Colonic mucosa (tissue), 4 donors: Measurements from ENCODE around the gene TRIM65. TPM values are rescaled to one million over a fixed set of nuclear protein-coding genes. Genes with fewer than 3 reads are reported as not detected.

Experiments
- DNase-seq: peaks from one replicate; pipeline ENCODE4 v3.0.0-alpha.2; 2020
- H3K27ac ChIP-seq: fragments of 200-600 bp; one replicate; pipeline ENCODE4 v1.8.0; 2021
- H3K27me3 ChIP-seq: fragments of 200-600 bp; one replicate; pipeline ENCODE4 v1.8.0; 2021
- H3K36me3 ChIP-seq: fragments of 200-600 bp; one replicate; pipeline ENCODE4 v1.8.0; 2021
- H3K4me1 ChIP-seq: fragments of 200-600 bp; one replicate; pipeline ENCODE4 v1.8.0; 2021; ENCODE audit warnings: mild to moderate bottlenecking
- H3K4me3 ChIP-seq: fragments of 200-600 bp; one replicate; pipeline ENCODE4 v1.8.0; 2021
- H3K9ac ChIP-seq, 2 donors: one replicate each; pipeline ENCODE4 v1.7.0; 2013; ENCODE audit warnings: control low read depth in 2 of 2, low read depth in 2 of 2, low read length in 2 of 2
- H3K9me3 ChIP-seq: fragments of 200-600 bp; one replicate; pipeline ENCODE4 v1.8.0; 2021
- CTCF ChIP-seq: fragments of 200-600 bp; IDR thresholded peaks from one replicate; pipeline ENCODE4 v1.8.0; 2022; ENCODE audit warnings: antibody characterized with exemption, mild to moderate bottlenecking
- intact Hi-C: fragments of 100-400 bp; cut with DNase I; formaldehyde crosslinking; loops from one replicate; pipeline ENCODE4 v1.14.1; 2022
- total RNA-seq, 2 donors: library from RNA; stranded (reverse); fragmentation: NEBNext Ultra II Directional in 1 of 2; extraction: Animal tissue kit (Norgen Biotek cat#: 25700) in 1 of 2; gene quantifications; one replicate each; pipeline ENCODE4 v1.2.1, GENCODE V29; 2021
- donor health status: healthy.
- donor health status: DM: no; HTN: no; CAD: no.
- donor health status: DM: no; HTN: no; CAD: no.

The TRIM65 gene
- total RNA-seq, 2 donors from 2014 or later: 14.5 to 26.0 TPM

- no peak for DNase-seq
- no peak overlapping the region for H3K27ac ChIP-seq
- peaks cover 34% of the 10 kb centered on the region for H3K4me1 ChIP-seq
- no peak overlapping the region for H3K4me3 ChIP-seq
- H3K9ac ChIP-seq: peak overlapping the region in 1 of 2 donors; percentile 1
- H3K27me3 ChIP-seq: no peaks in the 10 kb centered on the region
- peaks cover 32% of the 10 kb centered on the region for H3K36me3 ChIP-seq
- TF ChIP-seq CTCF: no peak
- H3K9me3 ChIP-seq: no peaks in the 10 kb centered on the region
- intact Hi-C loops: no loop called here
Observed at GRCh38 chr17:75849279-75849646, 47.5 kb downstream of the TRIM65 start.

- Histone ChIP-seq H3K9ac (peak overlapping the region in 1 of 2 donors; percentile 1), H3K36me3 (peaks cover 32% of the 10 kb centered on the region), H3K27ac (no peak overlapping the region), H3K9me3 (no peaks in the 10 kb centered on the region), H3K4me1 (peaks cover 28% of the 10 kb centered on the region), H3K27me3 (no peaks in the 10 kb centered on the region), H3K4me3 (no peak overlapping the region)
- intact Hi-C loops: no loop called here
- peak; percentile 68 for TF ChIP-seq CTCF
- DNase-seq: peak; percentile 93
Observed at GRCh38 chr17:75848523-75849278, 48.0 kb downstream of the TRIM65 start.

GRCh38 chr17:75847614-75848522 lies 48.9 kb downstream of the TRIM65 start:
- Histone ChIP-seq H3K4me1 (peaks cover 23% of the 10 kb centered on the region), H3K27ac (no peak overlapping the region), H3K9me3 (no peaks in the 10 kb centered on the region), H3K9ac (no peak overlapping the region), H3K36me3 (peaks cover 32% of the 10 kb centered on the region), H3K27me3 (no peaks in the 10 kb centered on the region), H3K4me3 (no peak overlapping the region)
- intact Hi-C loops: no loop called here
- no peak for DNase-seq
- TF ChIP-seq CTCF: no peak

- Histone ChIP-seq H3K9me3 (no peaks in the 10 kb centered on the region), H3K4me3 (peak overlapping the region; percentile 17), H3K9ac (peak overlapping the region; percentile 50 to 67), H3K36me3 (peaks cover 32% of the 10 kb centered on the region), H3K4me1 (peaks cover 23% of the 10 kb centered on the region), H3K27me3 (no peaks in the 10 kb centered on the region), H3K27ac (peak overlapping the region; percentile 72)
- intact Hi-C loops: no loop called here
- DNase-seq: no peak
- no peak for TF ChIP-seq CTCF
Observed at GRCh38 chr17:75846692-75847613, 49.8 kb downstream of the TRIM65 start.
